Measurements from ENCODE around the gene PAN2. TPM values are rescaled to one million over a fixed set of nuclear protein-coding genes. Genes with fewer than 3 reads are reported as not detected.
A peak's percentile ranks its signal among the peaks of the same experiment; 100 is the strongest.
"Not testable (repeated sequence)": the region's sequence is repeated elsewhere in the genome, so short reads cannot be mapped to it uniquely, and the experiment has no call there.

Gene PAN2
- 44.4 and 49.3 TPM in 2 replicates for total RNA-seq
- 32.6 TPM for polyA plus RNA-seq (2012)

GRCh38 chr12:56333679-56334489, at the start of gene PAN2:
TSS of gene PAN2 (minus strand) at chr12:56334000. CDS start at chr12:56333094, 906 bp downstream.
- peak; percentile 99 for DNase-seq (ENCODE audit: low read depth)

DNA sequence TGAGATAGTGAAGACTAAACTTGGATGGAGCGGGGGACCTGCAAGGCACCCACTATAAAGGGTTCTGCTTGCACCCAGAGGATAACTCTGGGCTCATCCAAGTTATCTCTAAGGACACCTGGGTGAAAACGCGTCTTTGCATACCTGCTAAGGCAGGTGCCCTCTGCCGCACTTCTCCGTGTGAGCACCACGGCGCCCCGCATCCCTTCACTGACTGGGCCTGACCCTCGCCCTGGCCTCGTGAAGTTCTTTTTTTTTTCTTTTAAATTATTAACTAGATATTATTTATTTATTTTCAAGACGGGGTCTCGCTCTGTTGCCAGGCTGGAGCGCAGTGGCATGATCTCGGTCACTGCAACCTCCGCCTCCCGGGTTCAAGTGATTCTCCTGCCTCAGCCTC, 48.8 kb upstream of the PAN2 start:
- DNase-seq (ENCODE audit: low read depth) = no peak

DNA sequence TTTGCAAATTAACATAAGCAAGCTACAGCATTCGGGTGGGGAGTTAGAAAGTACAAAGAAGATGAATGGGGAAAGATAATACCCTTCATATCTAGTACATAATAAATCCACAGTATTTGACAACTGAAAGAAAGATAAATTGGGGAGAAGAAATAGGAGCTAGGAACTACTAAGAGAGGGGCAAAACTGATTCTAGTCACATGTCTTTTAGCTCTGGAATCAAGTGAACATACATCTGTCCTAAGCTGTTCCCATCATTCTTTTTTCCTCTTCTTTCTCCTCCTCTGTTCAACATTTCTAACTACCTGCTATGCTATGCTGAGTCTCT, 44.2 kb upstream of the PAN2 start:
- no peak for DNase-seq (ENCODE audit: low read depth)

DNA sequence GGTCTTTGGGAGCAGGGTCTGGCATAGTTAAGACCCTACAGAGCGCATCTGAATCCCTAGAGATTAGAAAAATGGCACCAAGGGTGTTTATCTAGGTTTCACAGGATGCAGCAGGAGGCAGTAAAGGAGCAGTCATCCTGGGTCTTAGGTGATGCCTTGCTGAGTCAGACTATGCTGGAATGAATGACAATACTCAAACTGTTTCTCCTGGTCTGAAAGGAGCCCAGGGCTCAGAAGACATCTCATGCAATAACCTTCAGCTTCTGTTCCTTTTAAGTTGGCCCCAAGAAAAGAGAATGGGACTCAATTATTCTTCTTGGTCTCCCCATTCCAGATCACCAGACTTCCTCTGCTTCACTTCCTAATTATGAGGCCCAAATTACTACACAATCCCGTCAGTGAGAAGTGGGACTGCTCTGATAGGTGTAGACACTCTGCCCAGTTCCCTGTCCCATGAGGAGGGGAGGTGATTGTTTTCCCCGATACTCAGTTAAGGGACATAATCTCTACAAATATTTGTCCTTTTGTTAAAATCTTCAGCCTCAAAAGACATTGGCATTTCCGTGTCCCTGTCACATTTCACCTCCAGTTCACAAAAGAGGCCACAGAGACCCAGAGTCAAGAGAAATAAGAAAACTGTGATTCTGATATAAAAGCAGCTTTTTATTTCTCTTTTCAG, 43.6 kb upstream of the PAN2 start:
- no peak for DNase-seq (ENCODE audit: low read depth)

- DNase-seq (ENCODE audit: low read depth) = no peak
These were observed 42.0 kb upstream of the PAN2 start for GRCh38 chr12:56375598-56376434.

- DNase-seq (ENCODE audit: low read depth) = no peak
These were observed 41.2 kb upstream of the PAN2 start for GRCh38 chr12:56374726-56375597.

DNA sequence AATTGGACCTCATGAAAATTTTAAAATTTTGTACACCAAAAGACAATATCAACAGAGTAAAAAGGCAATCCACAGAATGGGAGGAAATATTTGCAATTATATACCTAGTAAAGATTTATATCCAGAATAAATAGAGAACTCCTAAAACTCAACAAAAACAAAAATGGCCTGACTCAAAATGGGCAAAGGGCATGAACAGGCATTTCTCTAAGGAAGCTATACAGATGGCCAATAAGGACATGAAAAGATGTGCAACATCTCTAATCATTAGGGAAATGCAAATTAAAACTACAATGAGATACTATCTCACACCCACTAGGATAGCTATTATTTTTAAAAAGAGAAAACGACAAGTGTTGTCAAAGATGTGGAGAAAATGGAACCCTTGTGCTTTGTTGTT, 39.7 kb upstream of the PAN2 start:
- no peak for DNase-seq (ENCODE audit: low read depth)

GRCh38 chr12:56366948-56367347, 33.1 kb upstream of the PAN2 start:
- DNase-seq (ENCODE audit: low read depth) = no peak

DNA sequence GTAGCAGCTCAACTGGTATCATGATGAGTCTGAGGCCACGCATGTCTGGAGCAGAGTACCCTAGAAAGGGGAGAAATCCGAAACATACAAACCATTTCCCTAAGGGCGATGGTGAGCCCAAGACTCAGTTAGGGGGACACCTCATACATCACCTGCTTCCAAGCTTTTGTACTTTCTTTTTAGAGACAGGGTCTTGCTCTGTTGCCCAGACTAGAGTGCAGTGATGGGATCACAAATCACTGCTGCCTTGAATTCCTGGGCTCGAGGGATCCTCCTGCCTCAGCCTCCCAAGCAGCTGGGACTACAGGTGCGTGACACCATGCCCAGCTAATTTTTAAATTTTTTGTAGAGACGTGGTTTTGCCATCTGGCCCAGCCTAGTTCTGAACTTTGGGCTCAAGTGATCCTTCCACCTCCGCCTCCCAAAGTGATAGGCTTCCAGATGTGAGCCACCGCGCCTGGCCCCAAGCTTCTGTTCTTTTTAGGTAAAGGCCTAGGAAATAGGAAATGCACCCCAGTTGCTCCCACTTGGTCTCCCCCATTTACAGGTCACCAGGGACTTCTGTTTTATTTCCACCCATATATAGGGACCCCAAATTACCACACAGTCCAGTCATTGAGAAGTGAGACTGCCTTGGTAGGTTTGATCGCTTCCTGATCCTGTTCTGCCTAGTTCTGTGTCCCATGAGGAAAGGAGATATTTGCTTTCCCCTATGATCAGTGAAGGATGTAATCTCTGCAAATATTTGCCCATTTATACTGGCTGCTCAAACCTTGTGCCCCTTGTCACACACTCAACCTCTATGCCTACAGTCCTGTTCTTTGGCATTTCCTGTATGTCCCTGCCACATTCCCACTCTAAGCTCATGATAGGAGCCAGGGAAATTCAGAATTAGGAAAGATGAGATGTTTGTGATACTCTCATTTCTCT, 28.6 kb upstream of the PAN2 start, which contains the start of gene APOF:
TSS of gene APOF (minus strand) at position 728 of the 930 bp plus-strand sequence. CDS start at position 616, 112 bp downstream.
- DNase-seq (ENCODE audit: low read depth) = no peak

DNA sequence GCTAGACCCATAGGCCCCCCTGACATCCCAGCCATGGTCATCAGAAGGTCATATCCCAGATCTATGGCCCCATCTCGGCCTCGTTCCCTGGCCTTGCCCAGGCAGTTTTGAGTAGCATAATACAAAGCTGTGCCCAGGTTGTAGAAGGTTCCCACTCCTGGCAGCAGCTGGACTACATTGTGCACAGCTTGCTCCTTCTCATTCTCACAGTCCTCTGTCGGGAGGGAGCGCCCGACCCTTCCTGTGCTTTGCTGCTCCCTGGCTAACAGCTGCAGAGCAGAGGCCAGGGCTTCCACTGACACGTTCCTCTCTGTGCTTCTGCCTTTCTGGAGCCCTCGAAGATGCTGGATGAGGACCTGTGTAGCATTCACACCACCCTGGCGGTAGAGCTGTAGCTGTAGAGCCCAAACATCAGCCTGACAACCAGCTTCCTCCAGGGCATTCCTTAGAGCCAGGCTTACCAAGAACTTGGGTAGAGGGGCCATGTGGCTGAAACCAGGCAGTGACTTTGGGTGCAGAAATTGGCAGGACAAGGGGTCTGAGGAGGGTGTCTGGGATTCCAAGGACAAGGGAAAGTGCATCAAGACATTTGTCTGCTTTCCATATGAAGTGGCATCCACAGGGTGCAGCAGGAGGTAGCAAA, 27.8 kb upstream of the PAN2 start:
- no peak for DNase-seq (ENCODE audit: low read depth)

GRCh38 chr12:56359851-56360767, 26.3 kb upstream of the PAN2 start, which contains the start of gene STAT2:
TSS of gene STAT2 (minus strand) at chr12:56360107. CDS start at chr12:56356571, 3,536 bp downstream.
- DNase-seq (ENCODE audit: low read depth) = peak; percentile 100

DNA sequence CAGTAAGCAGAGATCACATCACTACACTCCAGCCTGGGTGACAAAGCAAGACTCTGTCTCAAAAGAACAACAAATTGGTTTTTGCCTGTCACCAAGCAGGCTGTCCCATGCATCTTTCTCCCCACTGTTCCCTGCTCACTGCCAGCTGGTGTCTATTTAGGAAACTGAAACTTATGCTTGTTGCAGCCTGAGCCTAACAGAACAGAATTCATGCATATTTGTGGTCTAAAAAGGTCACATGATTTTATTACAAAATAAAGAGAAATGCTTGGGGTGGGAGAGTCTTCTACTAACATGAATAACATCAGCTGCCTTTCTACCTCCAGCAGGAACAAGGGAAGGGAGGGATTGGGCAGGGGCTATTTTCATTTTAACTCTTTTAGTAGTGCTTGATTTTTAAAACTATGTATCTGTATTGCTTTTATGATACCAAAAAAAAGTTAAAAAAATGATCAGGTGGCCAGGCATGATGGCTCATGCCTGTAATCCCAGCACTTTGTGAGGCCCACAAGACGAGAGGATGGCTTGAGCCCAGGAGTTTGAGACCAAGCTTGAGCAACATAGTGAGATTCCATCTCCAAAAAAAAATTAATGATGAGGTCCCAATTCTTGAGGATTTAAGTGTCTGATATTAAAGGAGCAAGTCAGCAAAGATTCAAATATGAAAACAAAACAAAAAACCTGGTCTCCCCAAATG, 25.2 kb upstream of the PAN2 start:
- DNase-seq (ENCODE audit: low read depth) = peak; percentile 78

DNA sequence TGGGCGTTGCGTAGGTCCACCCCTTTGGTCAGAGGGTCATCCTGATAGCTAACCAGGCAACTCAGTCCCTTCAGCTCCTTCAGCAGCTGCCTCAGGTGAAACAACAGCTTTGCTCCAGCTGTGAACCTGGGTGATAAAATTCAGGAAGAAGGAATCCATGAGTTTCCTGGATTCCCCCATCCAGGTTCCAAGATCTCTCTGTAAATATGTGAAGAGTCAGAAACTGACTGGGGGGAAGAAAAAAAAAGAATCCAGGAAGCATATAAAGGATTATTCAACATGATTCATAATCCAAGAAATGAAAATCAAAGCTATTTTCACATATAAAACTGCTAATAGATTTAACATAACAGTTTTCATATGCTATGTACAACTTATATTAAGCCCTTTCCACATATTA, 17.5 kb upstream of the PAN2 start:
- no peak for DNase-seq (ENCODE audit: low read depth)

DNA sequence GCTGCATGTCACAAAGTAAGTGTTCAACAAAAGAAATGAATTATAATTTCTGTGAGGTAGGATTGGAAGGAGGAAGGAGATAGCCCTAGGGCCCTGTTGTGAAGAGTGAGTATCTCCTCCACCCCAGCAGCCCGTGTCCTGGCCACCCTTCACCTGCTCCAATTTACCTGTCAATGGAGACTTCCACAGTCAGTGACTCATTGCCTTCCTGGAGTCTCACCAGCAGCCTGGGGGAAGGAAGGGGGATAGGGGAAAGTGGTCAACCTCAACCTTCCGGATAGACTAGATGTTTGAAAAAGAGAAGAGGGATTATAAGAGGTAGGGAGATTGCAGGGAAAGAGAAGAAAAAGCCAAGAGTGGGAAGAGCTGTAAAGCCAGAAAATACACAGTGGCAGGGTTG, 16.9 kb upstream of the PAN2 start:
- DNase-seq (ENCODE audit: low read depth) = no peak

DNA sequence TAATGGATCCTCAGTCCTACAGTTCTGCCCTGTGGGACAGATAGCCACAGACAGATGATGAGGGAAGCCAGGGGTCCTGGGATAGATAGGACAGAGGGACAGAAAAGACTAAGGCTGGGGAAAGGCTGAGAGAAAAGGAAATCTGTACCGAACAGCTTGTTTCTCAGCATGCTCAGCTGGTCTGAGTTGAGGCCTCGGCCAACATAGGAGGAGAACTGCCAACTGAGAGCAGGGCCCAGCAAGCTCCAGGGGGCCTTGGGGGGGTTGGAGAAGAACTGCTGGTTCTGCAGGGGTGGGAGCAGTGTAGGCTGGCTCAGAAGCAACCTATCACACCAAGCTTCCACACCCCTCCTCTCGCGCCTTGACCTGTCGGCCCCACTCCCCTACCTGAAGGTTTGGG, 15.0 kb upstream of the PAN2 start:
- DNase-seq (ENCODE audit: low read depth) = no peak

- not testable (repeated sequence) for DNase-seq (ENCODE audit: low read depth)
These were observed 13.5 kb upstream of the PAN2 start for GRCh38 chr12:56347255-56347654.

- DNase-seq (ENCODE audit: low read depth) = peak; percentile 17
These were observed 12.9 kb upstream of the PAN2 start for GRCh38 chr12:56346675-56347074.
